HEK293 (cell line): ENCODE results near the gene DOCK3.

Experiments
- CTCF ChIA-PET: fragments of 350-600 bp; formaldehyde crosslinking; extraction: SDS; loops from one replicate; lab custom pipeline; 2021; ENCODE audit warnings: antibody characterized with exemption; lab: Yijun Ruan, JAX
- POLR2A ChIA-PET: fragments of 300-600 bp; formaldehyde crosslinking; extraction: SDS; loops from one replicate; lab custom pipeline; 2020; ENCODE audit warnings: antibody characterized with exemption, inconsistent platforms; lab: Yijun Ruan, JAX
- H3K27ac ChIP-seq: fragments of 200-500 bp; sonication (Bioruptor generic); 2 replicates; pipeline ENCODE4 v1.5.1; 2014; ENCODE audit warnings: low read depth, low read length, control low read depth, inconsistent platforms; ENCODE audit errors: extremely low read depth
- H3K36me3 ChIP-seq, 2 experiments: fragments of 200-500 bp in 1 of 2; sonication (Bioruptor generic) in 1 of 2; 1 replicate in 1 of 2; 2 replicates in 1 of 2; pipeline ENCODE4 v1.5.1; 2014 to 2017; ENCODE audit warnings: inconsistent platforms in 2 of 2, low read length in 2 of 2; ENCODE audit not compliant: control insufficient read depth in 2 of 2, insufficient read depth in 1 of 2
- H3K4me1 ChIP-seq: fragments of 200-500 bp; sonication (Bioruptor generic); 2 replicates; pipeline ENCODE4 v1.5.1; 2014; ENCODE audit warnings: mild to moderate bottlenecking, low read length, inconsistent platforms; ENCODE audit not compliant: control insufficient read depth, insufficient read depth
- H3K4me3 ChIP-seq: 2 replicates; pipeline ENCODE4 v1.5.1; 2011; ENCODE audit warnings: low read depth, mild to moderate bottlenecking, control low read depth, low read length, moderate library complexity
- H3K9me3 ChIP-seq: fragments of 200-500 bp; sonication (Bioruptor generic); 2 replicates; pipeline ENCODE4 v1.5.1; 2014; ENCODE audit warnings: low read depth, low read length, inconsistent platforms; ENCODE audit not compliant: control insufficient read depth, insufficient read depth
- KLF1 ChIP-seq: fragments of 450-650 bp; formaldehyde crosslinking; IDR thresholded peaks from 2 replicates; pipeline ENCODE4 v1.5.1; 2016; ENCODE audit warnings: missing biosample characterization, missing genetic modification characterization
- MEIS1 ChIP-seq: sonication (generic); formaldehyde crosslinking; IDR thresholded peaks from 2 replicates; pipeline ENCODE4 v1.8.1; 2022; ENCODE audit warnings: missing genetic modification reagents, mild to moderate bottlenecking, borderline replicate concordance
- PRDM4 ChIP-seq: fragments of 450-650 bp; formaldehyde crosslinking; IDR thresholded peaks from 2 replicates; pipeline ENCODE4 v1.5.1; 2017; ENCODE audit warnings: missing biosample characterization, missing genetic modification characterization
- SP3 ChIP-seq: fragments of 450-650 bp; formaldehyde crosslinking; IDR thresholded peaks from 2 replicates; pipeline ENCODE4 v1.5.1; 2016; ENCODE audit warnings: missing biosample characterization, missing genetic modification characterization
- ZNF157 ChIP-seq: fragments of 450-650 bp; formaldehyde crosslinking; IDR thresholded peaks from 2 replicates; pipeline ENCODE4 v1.5.1; 2016; ENCODE audit warnings: missing biosample characterization, missing genetic modification characterization
- ZNF274 ChIP-seq, 2 experiments: fragments of 200-500 bp in 1 of 2; fragments of 450-650 bp in 1 of 2; sonication (Bioruptor generic) in 1 of 2; formaldehyde crosslinking in 1 of 2; IDR thresholded peaks; 2 replicates each; pipeline versions ENCODE4 v1.5.1 to v1.6.1; 2014 to 2016; ENCODE audit warnings: borderline replicate concordance in 1 of 2, inconsistent platforms in 1 of 2, low read length in 1 of 2, missing biosample characterization in 1 of 2, missing genetic modification characterization in 1 of 2
- ZNF302 ChIP-seq: fragments of 450-650 bp; formaldehyde crosslinking; IDR thresholded peaks from 2 replicates; pipeline ENCODE4 v1.5.1; 2016; ENCODE audit warnings: missing biosample characterization, missing genetic modification characterization, low read depth
- ZNF341 ChIP-seq: fragments of 450-650 bp; formaldehyde crosslinking; IDR thresholded peaks from 2 replicates; pipeline ENCODE4; 2016; ENCODE audit warnings: low read depth, missing biosample characterization, missing genetic modification characterization
- ZNF423 ChIP-seq: fragments of 450-650 bp; formaldehyde crosslinking; IDR thresholded peaks from 2 replicates; pipeline ENCODE4 v1.5.1; 2016; ENCODE audit warnings: missing biosample characterization, missing genetic modification characterization
- ZNF513 ChIP-seq: fragments of 450-650 bp; IDR thresholded peaks from 2 replicates; pipeline ENCODE4 v1.5.1; 2018; ENCODE audit warnings: missing biosample characterization, missing genetic modification characterization
- ZNF514 ChIP-seq: fragments of 450-650 bp; formaldehyde crosslinking; IDR thresholded peaks from 2 replicates; pipeline ENCODE4 v1.5.1; 2016; ENCODE audit warnings: missing biosample characterization, missing genetic modification characterization
- ZNF580 ChIP-seq: fragments of 450-650 bp; formaldehyde crosslinking; IDR thresholded peaks from 2 replicates; pipeline ENCODE4 v1.5.1; 2016; ENCODE audit warnings: missing biosample characterization, missing genetic modification characterization
- ZNF585B ChIP-seq: fragments of 450-650 bp; formaldehyde crosslinking; IDR thresholded peaks from 2 replicates; pipeline ENCODE4 v1.5.1; 2016; ENCODE audit warnings: missing biosample characterization, missing genetic modification characterization
- ZNF654 ChIP-seq: fragments of 450-650 bp; formaldehyde crosslinking; IDR thresholded peaks from 2 replicates; pipeline ENCODE4 v1.5.1; 2016; ENCODE audit warnings: low read depth, missing biosample characterization, missing genetic modification characterization
- ZNF660 ChIP-seq: fragments of 450-650 bp; IDR thresholded peaks from 2 replicates; pipeline ENCODE4 v1.5.1; 2018; ENCODE audit warnings: missing biosample characterization, mild to moderate bottlenecking, missing genetic modification characterization
- ZNF677 ChIP-seq: fragments of 450-650 bp; IDR thresholded peaks from 2 replicates; pipeline ENCODE4 v1.5.0; 2018; ENCODE audit warnings: missing biosample characterization, mild to moderate bottlenecking, missing genetic modification characterization, moderate library complexity
- ZNF768 ChIP-seq: fragments of 450-650 bp; formaldehyde crosslinking; IDR thresholded peaks from 2 replicates; pipeline ENCODE4 v1.5.1; 2018; ENCODE audit warnings: missing biosample characterization, mild to moderate bottlenecking, missing genetic modification characterization
- ZSCAN18 ChIP-seq: fragments of 450-650 bp; formaldehyde crosslinking; IDR thresholded peaks from 2 replicates; pipeline ENCODE4 v1.5.1; 2016; ENCODE audit warnings: missing biosample characterization, missing genetic modification characterization

DOCK3 gene

GRCh38 chr3:50737906-50738598 lies 63.3 kb downstream of the DOCK3 start (continued):
- no peak for TF ChIP-seq ZSCAN18 (tag by site-specific recombination)
- no peak for TF ChIP-seq ZNF423 (tag by site-specific recombination)
- TF ChIP-seq ZNF585B (tag by site-specific recombination): no peak
- TF ChIP-seq ZNF768 (tag by site-specific recombination): no peak
- TF ChIP-seq ZNF514 (tag by site-specific recombination): no peak
- no peak for TF ChIP-seq ZNF341 (tag by site-specific recombination)
- TF ChIP-seq ZNF654 (tag by site-specific recombination): no peak
- no peak for TF ChIP-seq KLF1
- no peak for TF ChIP-seq MEIS1 (CRISPR knock-in tag)

GRCh38 chr3:50743643-50744042 lies 68.9 kb downstream of the DOCK3 start:
- H3K27ac ChIP-seq: no peak overlapping the region
- no peaks in the 10 kb centered on the region for H3K36me3 ChIP-seq
- no peak for TF ChIP-seq ZNF580 (tag by site-specific recombination)
- TF ChIP-seq PRDM4 (tag by site-specific recombination): no peak
- TF ChIP-seq ZNF513: no peak
- TF ChIP-seq ZNF660 (tag by site-specific recombination): no peak
- TF ChIP-seq SP3 (tag by site-specific recombination): no peak
- no peak for TF ChIP-seq ZNF302 (tag by site-specific recombination)
- TF ChIP-seq ZNF157 (tag by site-specific recombination): no peak
- H3K4me3 ChIP-seq: no peak overlapping the region
- ChIA-PET CTCF (no interaction called here), POLR2A (no interaction called here)
- no peaks in the 10 kb centered on the region for H3K9me3 ChIP-seq
- peaks cover under 1% of the 10 kb centered on the region; the same call in 1 of the 2 replicates for H3K4me1 ChIP-seq

- Histone ChIP-seq H3K27ac (no peak overlapping the region), H3K4me1 (peaks cover 2% of the 10 kb centered on the region; the same call in 1 of the 2 replicates), H3K36me3 (no peaks in the 10 kb centered on the region), H3K4me3 (no peak overlapping the region), H3K9me3 (no peaks in the 10 kb centered on the region)
- ChIA-PET POLR2A (no interaction called here), CTCF (interaction anchor here (1.0 kb wide), 1 partner anchor 10 kb away, joined by 3 read pairs; no protein-coding TSS in a partner anchor)
- no peak for TF ChIP-seq ZNF677 (tag by site-specific recombination)
- no peak for TF ChIP-seq ZNF274 (IDR thresholded peaks at IDR 0.05; ENCODE audit: low read length)
- no peak for TF ChIP-seq ZNF274 (tag by site-specific recombination; IDR thresholded peaks at IDR 0.05; ENCODE audit: borderline replicate concordance)
- TF ChIP-seq ZNF580 (tag by site-specific recombination): no peak
- TF ChIP-seq, all 188 proteins: peak for 0
These were observed 75.1 kb downstream of the DOCK3 start for GRCh38 chr3:50749822-50750221.
